Measurements from ENCODE around the gene SEC22A.
A peak's percentile ranks its signal among the peaks of the same experiment; 100 is the strongest.

SEC22A gene

DNA sequence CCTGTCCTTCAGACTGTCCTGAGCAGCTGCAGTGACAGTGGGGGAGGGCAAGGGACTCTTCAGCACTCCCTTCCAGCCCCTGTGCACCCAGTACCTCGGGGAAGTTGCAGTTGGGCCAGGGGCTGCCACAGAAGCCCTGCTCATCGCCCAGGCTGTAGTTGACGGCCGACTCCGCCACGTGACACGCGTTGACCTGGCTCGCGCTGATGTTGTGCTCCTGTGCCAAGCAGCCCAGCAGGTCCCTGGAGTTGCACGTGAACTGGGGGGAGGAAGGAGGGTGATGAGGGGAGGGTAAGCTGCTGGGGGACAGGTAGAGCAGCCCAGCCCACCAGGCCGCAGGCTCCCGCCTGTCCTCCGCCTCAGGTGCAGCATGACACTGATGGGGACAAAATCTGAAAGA is 101.2 kb downstream of the SEC22A start:
- H3K9me3 ChIP-seq (ENCODE audit: control insufficient read depth, insufficient read depth, low read length), result no peaks in the 10 kb centered on the region
- peaks cover 22% of the 10 kb centered on the region for H3K36me3 ChIP-seq (ENCODE audit: control insufficient read depth, insufficient read depth, low read length)
- no peak for DNase-seq (ENCODE audit: low read depth, low spot score)
- WGBS (ENCODE audit: insufficient coverage, insufficient read length), result no CpG with 5 or more reads among the region's 14 CpGs
- no peaks in the 10 kb centered on the region for H3K27me3 ChIP-seq (ENCODE audit: control insufficient read depth, insufficient read depth, low read length)
- no peak overlapping the region for H3K4me3 ChIP-seq (ENCODE audit: low read length)
- H3K27ac ChIP-seq (ENCODE audit: low read length), result no peak overlapping the region
- H3K4me1 ChIP-seq (ENCODE audit: control insufficient read depth, insufficient read depth, low read length), result peaks cover 1% of the 10 kb centered on the region; the same call in 1 of the 2 replicates

DNA sequence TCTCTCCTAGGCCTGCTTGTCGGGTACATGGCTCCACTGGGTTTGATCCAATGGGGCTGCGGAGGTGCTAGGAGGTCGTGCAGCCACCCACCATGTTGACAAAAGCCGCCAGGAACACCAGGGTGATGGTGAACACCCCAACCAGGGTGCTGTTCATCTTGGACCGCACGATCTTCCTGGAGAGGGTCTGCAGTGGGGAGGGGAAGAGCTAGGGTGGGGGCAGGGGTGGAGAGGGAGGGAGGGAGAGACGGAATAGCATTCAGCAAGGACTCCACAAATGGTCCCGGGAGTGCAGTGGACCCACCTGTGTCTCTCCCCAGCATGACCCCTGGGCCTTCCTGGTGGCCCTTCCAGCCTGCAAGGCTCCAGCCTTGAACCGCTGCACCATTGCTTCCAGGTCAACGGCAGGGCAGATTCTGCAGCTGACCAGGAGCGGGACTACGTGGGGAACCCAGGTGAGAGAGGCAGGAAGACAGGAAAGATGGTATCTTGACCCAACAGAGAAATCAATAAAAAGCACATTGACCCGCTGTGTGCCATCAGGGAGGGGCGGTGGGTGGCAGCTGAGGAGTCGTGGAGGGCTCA is 102.3 kb downstream of the SEC22A start:
- H3K36me3 ChIP-seq (ENCODE audit: control insufficient read depth, insufficient read depth, low read length), result peaks cover 22% of the 10 kb centered on the region
- DNase-seq (ENCODE audit: low read depth, low spot score), result no peak
- no peak overlapping the region for H3K27ac ChIP-seq (ENCODE audit: low read length)
- no peaks in the 10 kb centered on the region for H3K9me3 ChIP-seq (ENCODE audit: control insufficient read depth, insufficient read depth, low read length)
- H3K4me1 ChIP-seq (ENCODE audit: control insufficient read depth, insufficient read depth, low read length), result peaks cover 1% of the 10 kb centered on the region; the same call in 1 of the 2 replicates
- H3K27me3 ChIP-seq (ENCODE audit: control insufficient read depth, insufficient read depth, low read length), result no peaks in the 10 kb centered on the region
- no CpG with 5 or more reads among the region's 15 CpGs for WGBS (ENCODE audit: insufficient coverage, insufficient read length)
- H3K4me3 ChIP-seq (ENCODE audit: low read length), result no peak overlapping the region

DNA sequence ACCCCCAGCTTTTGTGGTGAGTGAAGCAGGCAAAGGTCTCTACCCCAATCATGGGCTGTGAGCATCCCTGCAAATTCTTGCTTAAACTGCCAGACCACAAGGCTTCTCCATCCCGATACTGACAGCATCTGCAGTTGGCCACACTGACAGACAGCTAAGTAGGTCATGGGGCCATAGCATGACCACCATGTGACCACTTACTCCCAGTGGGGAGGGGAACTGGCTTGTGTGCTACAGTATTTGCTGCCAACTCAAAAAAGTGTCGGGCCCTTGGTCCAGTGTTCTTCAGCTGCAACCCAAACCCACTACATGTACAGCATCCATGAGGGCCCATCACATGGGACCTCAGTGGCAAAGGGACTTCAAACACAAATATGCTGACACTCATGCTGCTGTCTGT is 103.4 kb downstream of the SEC22A start:
- WGBS (ENCODE audit: insufficient coverage, insufficient read length), result no CpG with 5 or more reads among the region's 2 CpGs

DNA sequence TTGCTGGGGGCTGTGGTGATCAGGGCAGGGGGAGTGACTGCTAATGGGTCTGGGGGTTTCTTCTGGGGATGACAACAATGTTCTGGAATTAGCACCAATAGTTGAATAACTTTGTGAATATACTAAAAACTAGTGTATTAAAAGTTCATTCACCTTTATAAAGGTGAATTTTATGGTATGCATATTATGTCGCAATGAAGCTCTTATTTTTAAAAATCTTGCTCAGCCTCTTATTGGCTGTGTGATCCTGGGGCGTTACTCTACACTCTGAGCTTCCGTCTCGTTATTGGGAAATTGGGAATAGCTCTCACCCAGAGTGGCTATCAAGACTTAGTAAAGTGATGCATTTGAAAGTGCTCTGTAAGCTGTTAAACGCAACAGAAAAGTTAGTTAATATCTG is 105.3 kb downstream of the SEC22A start:
- Histone ChIP-seq H3K4me1 (ENCODE audit: control insufficient read depth, insufficient read depth, low read length) (peaks cover 5% of the 10 kb centered on the region; the same call in 1 of the 2 replicates), H3K4me3 (ENCODE audit: low read length) (no peak overlapping the region), H3K36me3 (ENCODE audit: control insufficient read depth, insufficient read depth, low read length) (peaks cover 9% of the 10 kb centered on the region), H3K9me3 (ENCODE audit: control insufficient read depth, insufficient read depth, low read length) (no peaks in the 10 kb centered on the region), H3K27ac (ENCODE audit: low read length) (no peak overlapping the region), H3K27me3 (ENCODE audit: control insufficient read depth, insufficient read depth, low read length) (no peaks in the 10 kb centered on the region)
- WGBS (ENCODE audit: insufficient coverage, insufficient read length), result no CpG with 5 or more reads among the region's 5 CpGs
- DNase-seq (ENCODE audit: low read depth, low spot score), result no peak

More for the DNA sequence above, 103.4 kb downstream of the SEC22A start:
- no peak for DNase-seq (ENCODE audit: low read depth, low spot score)
- no peaks in the 10 kb centered on the region for H3K9me3 ChIP-seq (ENCODE audit: control insufficient read depth, insufficient read depth, low read length)
- H3K4me3 ChIP-seq (ENCODE audit: low read length), result no peak overlapping the region; the same call in 1 of the 2 replicates
- H3K36me3 ChIP-seq (ENCODE audit: control insufficient read depth, insufficient read depth, low read length), result peaks cover 15% of the 10 kb centered on the region
- H3K27me3 ChIP-seq (ENCODE audit: control insufficient read depth, insufficient read depth, low read length), result no peaks in the 10 kb centered on the region
- H3K4me1 ChIP-seq (ENCODE audit: control insufficient read depth, insufficient read depth, low read length), result peaks cover 1% of the 10 kb centered on the region; the same call in 1 of the 2 replicates
- H3K27ac ChIP-seq (ENCODE audit: low read length), result no peak overlapping the region

DNA sequence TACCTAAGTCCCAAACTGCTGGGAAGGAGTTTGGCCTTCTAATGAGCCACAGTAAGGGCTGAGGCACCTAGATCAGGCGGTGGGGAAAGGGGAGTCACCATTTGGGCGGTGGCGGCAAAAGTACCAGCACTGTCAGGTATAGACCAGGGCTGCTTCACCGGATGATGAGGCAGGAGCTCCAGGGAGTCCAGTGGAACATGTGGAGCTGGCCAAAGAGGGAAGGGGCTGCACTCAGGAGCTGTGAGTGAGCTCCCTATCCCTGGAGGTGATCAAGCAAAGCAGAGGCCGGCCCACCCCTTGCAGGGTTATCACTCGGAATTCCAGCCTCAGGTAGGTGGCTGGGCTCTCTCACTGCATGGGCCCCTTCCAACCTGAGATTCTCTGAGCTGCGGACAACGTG is 108.4 kb downstream of the SEC22A start:
- WGBS (ENCODE audit: insufficient coverage, insufficient read length), result no CpG with 5 or more reads among the region's 8 CpGs

DNA sequence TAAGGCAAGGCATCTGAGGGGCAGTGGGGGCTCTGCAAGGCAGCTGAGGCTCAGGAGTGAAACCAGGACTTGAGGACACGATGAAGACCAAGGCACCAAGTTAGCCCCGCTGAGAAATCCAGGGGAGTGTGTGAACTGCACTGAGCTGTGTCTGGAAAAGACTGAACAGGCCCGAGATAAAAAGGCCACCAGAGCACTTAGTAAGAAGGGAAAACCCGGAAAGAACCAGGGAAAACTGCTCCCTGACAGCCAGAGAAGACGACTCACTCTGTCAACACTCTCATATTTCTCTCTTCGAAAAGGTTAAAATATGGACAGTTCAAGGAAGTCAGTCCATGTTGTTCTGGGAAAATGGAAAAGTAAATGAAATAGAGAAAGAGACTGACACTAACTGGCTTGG is 109.0 kb downstream of the SEC22A start:
- Histone ChIP-seq H3K9me3 (ENCODE audit: control insufficient read depth, insufficient read depth, low read length) (no peaks in the 10 kb centered on the region), H3K4me1 (ENCODE audit: control insufficient read depth, insufficient read depth, low read length) (peaks cover 20% of the 10 kb centered on the region; the same call in 1 of the 2 replicates), H3K27me3 (ENCODE audit: control insufficient read depth, insufficient read depth, low read length) (no peaks in the 10 kb centered on the region), H3K36me3 (ENCODE audit: control insufficient read depth, insufficient read depth, low read length) (no peaks in the 10 kb centered on the region), H3K27ac (ENCODE audit: low read length) (no peak overlapping the region), H3K4me3 (ENCODE audit: low read length) (no peak overlapping the region)
- DNase-seq (ENCODE audit: low read depth, low spot score), result no peak
- WGBS (ENCODE audit: insufficient coverage, insufficient read length), result no CpG with 5 or more reads among the region's 6 CpGs

More for the DNA sequence above, 108.4 kb downstream of the SEC22A start:
- Histone ChIP-seq H3K9me3 (ENCODE audit: control insufficient read depth, insufficient read depth, low read length) (no peaks in the 10 kb centered on the region), H3K27me3 (ENCODE audit: control insufficient read depth, insufficient read depth, low read length) (no peaks in the 10 kb centered on the region), H3K27ac (ENCODE audit: low read length) (no peak overlapping the region), H3K4me1 (ENCODE audit: control insufficient read depth, insufficient read depth, low read length) (peaks cover 17% of the 10 kb centered on the region; the same call in 1 of the 2 replicates), H3K36me3 (ENCODE audit: control insufficient read depth, insufficient read depth, low read length) (no peaks in the 10 kb centered on the region), H3K4me3 (ENCODE audit: low read length) (no peak overlapping the region)
- DNase-seq (ENCODE audit: low read depth, low spot score), result no peak

DNA sequence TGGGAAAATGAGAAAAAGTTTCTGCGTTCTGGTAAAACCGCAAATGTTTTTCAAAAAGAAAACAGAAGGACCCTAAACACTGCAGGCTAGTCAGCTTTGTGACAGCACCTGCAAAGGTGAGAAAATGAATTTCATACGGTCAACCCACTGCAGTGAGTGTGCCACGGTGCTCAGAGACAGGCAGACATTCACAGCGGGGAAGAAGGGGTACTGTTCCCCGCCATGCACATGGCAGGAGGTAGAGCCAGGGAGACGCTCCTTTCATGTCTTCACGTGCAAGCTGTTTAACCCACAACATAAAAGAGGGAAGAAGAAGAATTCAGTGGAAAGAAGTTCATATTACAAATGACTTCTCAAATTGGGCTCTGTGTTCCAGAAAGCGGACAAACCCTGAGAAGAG is 109.5 kb downstream of the SEC22A start:
- no peak overlapping the region for H3K4me3 ChIP-seq (ENCODE audit: low read length)
- H3K36me3 ChIP-seq (ENCODE audit: control insufficient read depth, insufficient read depth, low read length), result no peaks in the 10 kb centered on the region
- no peaks in the 10 kb centered on the region for H3K27me3 ChIP-seq (ENCODE audit: control insufficient read depth, insufficient read depth, low read length)
- H3K9me3 ChIP-seq (ENCODE audit: control insufficient read depth, insufficient read depth, low read length), result no peaks in the 10 kb centered on the region
- no peak overlapping the region for H3K27ac ChIP-seq (ENCODE audit: low read length)
- H3K4me1 ChIP-seq (ENCODE audit: control insufficient read depth, insufficient read depth, low read length), result peaks cover 21% of the 10 kb centered on the region; the same call in 1 of the 2 replicates
- no CpG with 5 or more reads among the region's 9 CpGs for WGBS (ENCODE audit: insufficient coverage, insufficient read length)
- DNase-seq (ENCODE audit: low read depth, low spot score), result no peak

DNA sequence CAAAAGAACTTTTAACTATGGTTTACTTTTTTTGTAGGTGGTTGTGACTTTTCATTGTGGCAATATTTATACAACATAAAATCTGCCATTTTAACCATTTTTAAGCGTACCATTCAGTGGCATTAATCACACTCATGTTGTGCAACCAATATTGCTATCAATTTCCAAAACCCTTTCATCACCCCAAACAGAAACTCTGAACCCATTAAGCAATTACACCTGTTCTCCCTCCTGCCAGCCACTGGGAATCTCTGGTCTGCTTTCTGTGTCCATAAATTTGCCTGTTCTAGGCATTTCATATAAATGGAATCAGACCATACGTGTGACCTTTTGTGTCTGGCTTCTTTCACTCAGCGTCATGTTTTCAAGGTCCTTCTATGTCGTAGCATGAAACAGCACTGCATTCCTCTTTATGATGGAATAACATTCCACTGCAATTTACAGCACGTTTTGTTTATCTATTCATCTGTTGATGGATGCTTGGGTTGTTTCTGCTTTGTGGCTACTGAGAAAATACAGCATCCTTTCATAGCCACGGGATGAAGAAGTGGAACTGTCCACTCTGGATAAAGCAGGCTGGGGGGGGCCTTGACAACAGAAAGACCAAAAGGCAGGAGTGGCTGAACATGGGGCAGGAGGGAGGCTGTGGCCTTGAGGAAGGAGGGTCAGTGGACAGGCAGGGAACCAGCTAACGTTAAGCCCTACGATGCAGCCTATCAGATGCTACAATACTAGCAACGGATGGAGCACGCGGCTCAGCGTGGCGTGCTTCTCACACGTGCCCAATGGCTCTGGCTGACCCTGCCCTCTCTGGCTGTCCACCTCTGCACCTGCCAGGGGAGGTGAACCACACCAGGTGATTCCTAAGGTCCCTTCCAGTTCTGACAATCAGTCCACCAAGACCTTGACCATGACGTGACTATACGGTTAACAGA is 110.9 kb downstream of the SEC22A start:
- WGBS (ENCODE audit: insufficient coverage, insufficient read length), result no CpG with 5 or more reads among the region's 16 CpGs
- Histone ChIP-seq H3K4me1 (ENCODE audit: control insufficient read depth, insufficient read depth, low read length) (peaks cover 21% of the 10 kb centered on the region; the same call in 1 of the 2 replicates), H3K9me3 (ENCODE audit: control insufficient read depth, insufficient read depth, low read length) (no peaks in the 10 kb centered on the region), H3K27me3 (ENCODE audit: control insufficient read depth, insufficient read depth, low read length) (no peaks in the 10 kb centered on the region), H3K27ac (ENCODE audit: low read length) (no peak overlapping the region), H3K4me3 (ENCODE audit: low read length) (no peak overlapping the region), H3K36me3 (ENCODE audit: control insufficient read depth, insufficient read depth, low read length) (no peaks in the 10 kb centered on the region)
- DNase-seq (ENCODE audit: low read depth, low spot score), result no peak

DNA sequence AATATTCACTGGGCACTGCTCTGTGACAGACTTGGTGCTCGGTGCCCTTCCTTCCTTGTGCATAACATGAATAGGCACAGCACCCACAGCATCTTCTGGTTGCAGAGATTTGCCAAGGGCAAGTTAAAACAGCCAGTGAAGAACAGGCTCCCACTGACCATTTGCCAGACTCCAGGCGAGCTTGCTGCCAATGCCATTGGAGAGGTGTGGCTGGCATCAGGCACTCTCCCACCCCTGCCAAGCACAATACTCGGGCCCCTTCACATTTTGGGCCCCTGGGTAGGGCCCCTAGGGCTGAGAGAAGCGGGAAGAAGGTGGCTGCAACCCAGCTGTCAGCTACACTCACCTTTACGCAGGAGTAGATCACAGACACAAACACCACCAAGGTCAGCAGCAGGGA is 112.1 kb downstream of the SEC22A start:
- no peak for DNase-seq (ENCODE audit: low read depth, low spot score)
- Histone ChIP-seq H3K27ac (ENCODE audit: low read length) (peak overlapping the region; percentile 17), H3K27me3 (ENCODE audit: control insufficient read depth, insufficient read depth, low read length) (no peaks in the 10 kb centered on the region), H3K4me1 (ENCODE audit: control insufficient read depth, insufficient read depth, low read length) (peaks cover 21% of the 10 kb centered on the region; the same call in 1 of the 2 replicates), H3K36me3 (ENCODE audit: control insufficient read depth, insufficient read depth, low read length) (no peaks in the 10 kb centered on the region), H3K4me3 (ENCODE audit: low read length) (no peak overlapping the region), H3K9me3 (ENCODE audit: control insufficient read depth, insufficient read depth, low read length) (no peaks in the 10 kb centered on the region)
- WGBS (ENCODE audit: insufficient coverage, insufficient read length), result no CpG with 5 or more reads among the region's 5 CpGs

DNA sequence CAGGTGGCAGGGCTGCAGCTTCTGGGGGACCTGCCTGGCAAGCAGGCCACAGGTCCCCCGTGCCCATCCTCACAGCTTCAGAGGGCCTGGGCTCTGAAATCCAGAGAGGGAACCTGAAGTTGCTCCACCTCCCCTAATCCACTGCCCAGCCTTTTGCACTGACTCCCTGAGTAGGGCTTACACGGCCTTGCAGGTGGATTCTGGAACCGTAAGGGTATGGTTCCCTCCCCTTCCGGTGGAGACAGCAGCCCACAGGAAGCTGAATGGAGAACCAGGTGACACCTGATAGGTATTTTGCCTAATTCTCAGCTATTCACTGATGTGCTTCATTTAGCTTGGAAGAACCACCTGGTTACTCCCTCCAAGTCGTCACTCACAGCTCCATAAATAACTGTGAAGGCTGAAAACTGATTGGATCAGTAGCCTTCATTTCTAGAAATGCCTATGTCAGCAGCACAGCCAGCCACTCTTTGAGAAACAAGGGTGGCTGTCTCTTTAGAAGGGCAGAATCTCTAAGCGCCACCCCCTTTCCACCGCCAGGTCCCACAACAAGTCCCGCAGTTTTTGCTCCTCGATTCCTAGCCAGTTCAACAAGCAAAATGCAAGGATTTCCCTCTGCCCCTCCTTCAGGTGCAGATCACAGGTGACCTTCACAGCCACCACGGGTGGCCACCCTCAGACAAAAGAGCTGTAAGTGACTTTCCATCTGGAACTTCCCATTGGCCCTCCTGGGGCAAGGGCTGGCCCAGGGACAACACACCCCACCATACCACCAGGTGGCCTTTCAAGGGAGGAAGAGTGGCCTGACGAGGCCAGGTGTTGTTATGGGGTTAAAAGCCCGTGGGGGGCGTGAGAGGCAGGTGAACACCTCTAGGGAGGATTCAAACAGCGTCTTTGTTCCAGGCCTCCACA is 112.9 kb downstream of the SEC22A start:
- no peaks in the 10 kb centered on the region for H3K36me3 ChIP-seq (ENCODE audit: control insufficient read depth, insufficient read depth, low read length)
- H3K9me3 ChIP-seq (ENCODE audit: control insufficient read depth, insufficient read depth, low read length), result no peaks in the 10 kb centered on the region
- peak overlapping the region; percentile 17 for H3K27ac ChIP-seq (ENCODE audit: low read length)
- DNase-seq (ENCODE audit: low read depth, low spot score), result peak; percentile 94
- no peak overlapping the region; the same call in 1 of the 2 replicates for H3K4me3 ChIP-seq (ENCODE audit: low read length)
- H3K4me1 ChIP-seq (ENCODE audit: control insufficient read depth, insufficient read depth, low read length), result peaks cover 24% of the 10 kb centered on the region
- no CpG with 5 or more reads among the region's 14 CpGs for WGBS (ENCODE audit: insufficient coverage, insufficient read length)
- no peaks in the 10 kb centered on the region for H3K27me3 ChIP-seq (ENCODE audit: control insufficient read depth, insufficient read depth, low read length)

Data from iPS DF 6.9 (cell line).